Measurements from ENCODE around the gene RALGPS1. TPM values are rescaled to one million over a fixed set of nuclear protein-coding genes. Genes with fewer than 3 reads are reported as not detected.

The RALGPS1 gene
- total RNA-seq, 4 donors from 2014 or later: 4.7 to 18.1 (median 5.0) TPM

DNA sequence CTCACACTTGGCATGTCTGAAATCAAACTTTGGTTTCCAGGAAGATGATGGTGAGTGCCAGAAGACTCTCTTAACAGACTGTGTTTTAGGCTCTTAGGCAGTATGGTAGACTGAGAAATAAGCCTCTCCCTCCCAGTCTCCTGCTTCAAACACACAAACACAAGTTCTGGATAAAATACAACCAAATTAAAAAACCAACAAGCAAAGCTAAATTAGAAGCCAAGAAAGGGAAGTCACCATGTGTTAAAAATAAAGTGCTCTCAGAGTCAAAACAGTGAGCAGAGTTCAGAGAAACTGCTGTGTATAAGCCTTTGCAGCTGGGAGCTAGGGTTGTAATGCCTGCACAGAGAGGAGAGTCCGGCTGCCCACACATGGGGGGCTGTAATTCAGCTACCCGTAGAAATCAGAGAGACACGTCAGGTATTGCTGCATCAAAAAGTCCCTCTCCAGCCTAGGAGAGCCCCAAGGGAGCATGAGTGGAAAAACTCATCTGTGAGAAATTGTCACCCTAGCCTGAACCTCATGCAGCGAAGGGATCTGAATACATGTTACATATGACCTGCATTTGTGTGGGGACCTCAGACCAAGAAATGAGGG lies 145.3 kb downstream of the RALGPS1 start:
- TF ChIP-seq, protein P1, sequence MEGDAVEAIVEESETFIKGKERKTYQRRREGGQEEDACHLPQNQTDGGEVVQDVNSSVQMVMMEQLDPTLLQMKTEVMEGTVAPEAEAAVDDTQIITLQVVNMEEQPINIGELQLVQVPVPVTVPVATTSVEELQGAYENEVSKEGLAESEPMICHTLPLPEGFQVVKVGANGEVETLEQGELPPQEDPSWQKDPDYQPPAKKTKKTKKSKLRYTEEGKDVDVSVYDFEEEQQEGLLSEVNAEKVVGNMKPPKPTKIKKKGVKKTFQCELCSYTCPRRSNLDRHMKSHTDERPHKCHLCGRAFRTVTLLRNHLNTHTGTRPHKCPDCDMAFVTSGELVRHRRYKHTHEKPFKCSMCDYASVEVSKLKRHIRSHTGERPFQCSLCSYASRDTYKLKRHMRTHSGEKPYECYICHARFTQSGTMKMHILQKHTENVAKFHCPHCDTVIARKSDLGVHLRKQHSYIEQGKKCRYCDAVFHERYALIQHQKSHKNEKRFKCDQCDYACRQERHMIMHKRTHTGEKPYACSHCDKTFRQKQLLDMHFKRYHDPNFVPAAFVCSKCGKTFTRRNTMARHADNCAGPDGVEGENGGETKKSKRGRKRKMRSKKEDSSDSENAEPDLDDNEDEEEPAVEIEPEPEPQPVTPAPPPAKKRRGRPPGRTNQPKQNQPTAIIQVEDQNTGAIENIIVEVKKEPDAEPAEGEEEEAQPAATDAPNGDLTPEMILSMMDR (IDR thresholded peaks at IDR 0.05; ENCODE audit: low read depth): no peak

DNA sequence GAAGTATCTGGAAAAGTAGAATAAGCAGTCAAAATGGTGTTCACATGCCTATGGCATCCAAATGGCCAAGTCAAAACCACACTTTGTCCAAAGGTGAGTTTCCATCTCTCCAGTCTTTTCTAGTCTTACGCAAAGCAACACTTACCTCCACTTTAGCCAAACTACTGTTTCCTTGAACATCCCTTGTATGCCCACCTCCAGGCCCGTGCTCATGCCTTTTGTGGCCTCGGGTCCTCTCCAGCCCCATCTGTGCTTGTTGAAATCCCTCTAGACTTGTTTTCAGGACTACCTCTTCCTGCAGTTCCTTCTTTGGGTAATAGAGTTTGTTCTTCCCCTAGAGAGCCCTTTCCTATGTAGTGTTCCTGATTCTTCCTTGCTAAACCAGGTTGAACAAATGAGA lies 146.8 kb downstream of the RALGPS1 start:
- TF ChIP-seq, protein P1 (IDR thresholded peaks at IDR 0.05; ENCODE audit: low read depth): no peak

DNA sequence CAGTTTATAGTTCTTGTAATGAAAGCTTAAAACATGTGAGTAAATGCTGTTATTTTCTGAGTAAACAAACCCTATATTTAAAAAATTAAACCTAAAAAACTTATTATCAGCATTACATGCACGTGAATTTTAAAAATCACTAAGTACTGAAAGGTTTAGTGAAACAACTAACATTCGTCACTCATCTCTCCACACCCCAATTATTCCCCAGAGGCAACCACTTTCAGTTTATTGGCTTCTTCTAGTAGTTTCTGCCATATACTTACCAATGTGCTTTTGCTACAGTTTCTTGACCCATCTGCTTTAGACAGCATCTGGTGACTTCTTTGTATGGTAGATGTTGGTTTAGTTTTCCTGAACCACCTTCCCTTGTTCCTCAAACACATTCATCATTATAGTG lies 149.8 kb downstream of the RALGPS1 start:
- TF ChIP-seq, protein P1 (IDR thresholded peaks at IDR 0.05; ENCODE audit: low read depth): no peak

DNA sequence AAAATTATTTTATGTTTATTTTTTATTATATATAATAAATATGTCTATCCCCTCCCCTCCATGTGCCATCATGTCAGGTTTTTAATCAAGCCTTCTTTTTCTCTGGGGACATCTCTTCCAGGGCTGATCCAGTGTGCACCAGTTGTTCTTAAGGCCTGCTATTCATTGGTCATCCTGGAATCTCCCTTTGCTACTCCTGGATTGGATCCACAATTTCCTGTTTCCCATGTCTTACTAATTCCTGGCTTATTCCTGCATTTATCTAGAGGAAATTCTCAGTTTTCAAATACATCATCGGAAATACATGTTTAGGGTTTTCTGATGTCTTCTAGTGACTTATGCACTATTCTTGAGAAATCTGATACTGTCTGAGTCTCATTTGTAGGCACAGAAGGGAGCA lies 151.0 kb downstream of the RALGPS1 start:
- TF ChIP-seq, protein P1 (IDR thresholded peaks at IDR 0.05; ENCODE audit: low read depth): no peak

DNA sequence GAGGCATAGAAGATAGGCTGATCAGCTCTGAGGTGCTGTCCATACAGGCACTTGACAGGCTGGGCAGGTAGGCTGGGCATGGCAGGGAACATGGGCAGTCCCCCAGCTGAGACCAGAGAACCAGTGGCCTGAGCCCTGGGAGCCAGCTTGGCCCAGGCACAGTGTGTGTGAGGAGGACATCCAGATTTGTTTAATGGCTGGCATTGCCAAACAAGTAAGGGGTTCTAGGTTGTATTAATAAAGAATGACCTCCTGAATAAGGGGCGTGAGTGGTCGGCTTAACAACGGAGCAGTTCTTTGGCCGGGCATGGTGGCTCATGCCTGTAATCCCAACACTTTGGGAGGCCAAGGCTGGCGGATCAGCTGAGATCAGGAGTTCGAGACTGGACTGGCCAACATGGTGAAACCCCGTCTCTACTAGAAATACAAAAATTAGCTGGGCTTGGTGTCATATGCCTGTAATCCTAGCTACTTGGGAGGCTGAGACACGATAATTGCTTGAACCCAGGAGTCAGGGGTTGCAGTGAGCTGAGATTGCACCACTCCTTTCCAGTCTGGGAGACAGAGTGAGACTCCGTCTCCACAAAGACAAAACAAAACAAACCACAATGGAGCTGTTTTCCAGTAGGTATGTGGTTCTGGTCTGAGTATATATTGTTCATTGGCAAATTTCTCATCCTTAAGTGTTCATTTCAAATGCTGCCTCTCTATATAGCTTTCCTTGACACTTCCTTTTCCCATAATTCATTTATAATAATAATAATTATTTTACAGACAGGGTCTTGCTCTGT lies 151.7 kb downstream of the RALGPS1 start:
- TF ChIP-seq, protein P1 (IDR thresholded peaks at IDR 0.05; ENCODE audit: low read depth): no peak

DNA sequence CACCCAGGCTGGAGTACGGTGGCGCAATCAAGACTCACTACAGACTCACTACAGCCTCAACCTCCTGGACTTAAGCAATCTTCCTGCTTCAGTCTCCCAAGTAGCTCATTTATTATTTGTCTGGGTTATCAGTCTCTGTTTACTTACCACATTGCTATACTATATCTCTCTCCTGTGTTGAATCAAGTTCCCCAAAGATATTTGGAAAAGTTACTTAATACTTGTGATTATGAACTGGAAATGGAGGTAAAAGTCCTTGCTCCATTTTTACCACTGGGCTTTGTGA lies 152.2 kb downstream of the RALGPS1 start:
- TF ChIP-seq, protein P1 (IDR thresholded peaks at IDR 0.05; ENCODE audit: low read depth): no peak

DNA sequence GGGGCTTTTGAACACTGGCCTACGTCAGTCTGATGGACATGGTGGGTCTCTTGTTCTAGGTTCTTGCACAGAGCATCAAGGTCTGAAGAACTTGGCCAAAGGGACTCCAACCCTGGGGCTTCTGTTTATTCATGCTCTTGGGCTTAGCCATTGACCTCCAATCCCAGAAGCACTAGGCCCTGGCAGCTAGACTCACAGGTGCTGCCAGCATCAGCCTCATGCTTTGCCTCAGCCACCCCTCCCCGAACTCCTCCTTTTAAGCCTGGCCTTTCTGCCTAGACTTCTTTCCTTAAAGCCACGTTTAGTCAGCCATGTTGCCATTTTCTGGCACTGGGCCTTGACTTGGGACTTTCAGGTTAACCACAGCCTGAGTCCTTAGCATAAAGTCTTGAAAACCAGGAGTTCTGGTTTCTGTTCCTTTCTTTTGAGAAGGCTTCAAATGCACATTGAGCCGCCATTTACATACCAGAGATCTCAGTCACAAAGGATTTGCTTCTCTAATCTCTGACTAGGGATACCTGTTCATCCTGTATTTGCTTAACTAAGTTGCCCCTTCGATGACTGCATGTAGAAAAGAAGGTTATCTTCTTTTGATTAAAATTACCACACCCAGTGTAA lies 153.1 kb downstream of the RALGPS1 start:
- TF ChIP-seq, protein P1 (IDR thresholded peaks at IDR 0.05; ENCODE audit: low read depth): no peak

Data from subcutaneous adipose tissue (tissue), 4 donors.